ENCODE data around the gene ELFN2.

ELFN2 gene

GRCh38 chr22:37369483-37369882, 57.8 kb downstream of the ELFN2 start:
- no peak for DNase-seq
- peaks cover 0 to 53% (median 21%) of the 10 kb centered on the region in 4 experiments for H3K4me1 ChIP-seq (ENCODE audit: control extremely low read depth in 1 of 4, control insufficient read depth in 4 of 4, insufficient read depth in 4 of 4, low read length in 3 of 4)
- no peaks in the 10 kb centered on the region for H3K9me3 ChIP-seq (ENCODE audit: control extremely low read depth in 1 of 5, control insufficient read depth in 4 of 5, insufficient read depth in 2 of 5, low read depth in 1 of 5, low read length in 4 of 5)
- ChIA-PET POLR2A (no interaction called here), CTCF (no interaction called here)
- no peak overlapping the region for H3K4me3 ChIP-seq (ENCODE audit: control insufficient read depth in 1 of 7, extremely low read depth in 1 of 7, insufficient read depth in 4 of 7, low read depth in 2 of 7, low read length in 6 of 7)
- no peaks in the 10 kb centered on the region for H3K36me3 ChIP-seq (ENCODE audit: control insufficient read depth in 4 of 4, insufficient read depth in 4 of 4, low read length in 3 of 4)
- no peaks in the 10 kb centered on the region for H3K27me3 ChIP-seq (replicated peaks in 2 of 5; ENCODE audit: control insufficient read depth in 4 of 5, insufficient read depth in 5 of 5, low read length in 4 of 5)
- 85% methylated on average over 10 of the region's 10 CpGs for WGBS (ENCODE audit: insufficient coverage)
- H3K27ac ChIP-seq (ENCODE audit: insufficient read depth in 1 of 2, low read depth in 1 of 2, low read length in 2 of 2, poor library complexity in 1 of 2, severe bottlenecking in 2 of 2): no peak overlapping the region

GRCh38 chr22:37368058-37368457, 59.2 kb downstream of the ELFN2 start:
- 83% methylated on average over 2 of the region's 4 CpGs for WGBS (ENCODE audit: insufficient coverage)
- Histone ChIP-seq H3K4me3 (ENCODE audit: control insufficient read depth in 1 of 7, extremely low read depth in 1 of 7, insufficient read depth in 4 of 7, low read depth in 2 of 7, low read length in 6 of 7) (no peak overlapping the region), H3K36me3 (ENCODE audit: control insufficient read depth in 4 of 4, insufficient read depth in 4 of 4, low read length in 3 of 4) (no peaks in the 10 kb centered on the region), H3K27ac (ENCODE audit: insufficient read depth in 1 of 2, low read depth in 1 of 2, low read length in 2 of 2, poor library complexity in 1 of 2, severe bottlenecking in 2 of 2) (no peak overlapping the region), H3K4me1 (ENCODE audit: control extremely low read depth in 1 of 4, control insufficient read depth in 4 of 4, insufficient read depth in 4 of 4, low read length in 3 of 4) (peaks cover 0 to 51% (median 18%) of the 10 kb centered on the region in 4 experiments), H3K27me3 (replicated peaks in 2 of 5; ENCODE audit: control insufficient read depth in 4 of 5, insufficient read depth in 5 of 5, low read length in 4 of 5) (no peaks in the 10 kb centered on the region), H3K9me3 (ENCODE audit: control extremely low read depth in 1 of 5, control insufficient read depth in 4 of 5, insufficient read depth in 2 of 5, low read depth in 1 of 5, low read length in 4 of 5) (no peaks in the 10 kb centered on the region)
- CTCF ChIA-PET: interaction anchor here (1.5 kb wide), 1 partner anchor 8 kb away, joined by 3 read pairs; no protein-coding TSS in a partner anchor
- POLR2A ChIA-PET: no interaction called here
- DNase-seq: no peak

GRCh38 chr22:37366601-37367000, 60.7 kb downstream of the ELFN2 start:
- Histone ChIP-seq H3K27me3 (replicated peaks in 2 of 5; ENCODE audit: control insufficient read depth in 4 of 5, insufficient read depth in 5 of 5, low read length in 4 of 5) (no peaks in the 10 kb centered on the region), H3K4me1 (ENCODE audit: control extremely low read depth in 1 of 4, control insufficient read depth in 4 of 4, insufficient read depth in 4 of 4, low read length in 3 of 4) (peaks cover 0 to 57% (median 15%) of the 10 kb centered on the region in 4 experiments), H3K9me3 (ENCODE audit: control extremely low read depth in 1 of 5, control insufficient read depth in 4 of 5, insufficient read depth in 2 of 5, low read depth in 1 of 5, low read length in 4 of 5) (no peaks in the 10 kb centered on the region), H3K4me3 (ENCODE audit: control insufficient read depth in 1 of 7, extremely low read depth in 1 of 7, insufficient read depth in 4 of 7, low read depth in 2 of 7, low read length in 6 of 7) (no peak overlapping the region), H3K27ac (ENCODE audit: insufficient read depth in 1 of 2, low read depth in 1 of 2, low read length in 2 of 2, poor library complexity in 1 of 2, severe bottlenecking in 2 of 2) (no peak overlapping the region), H3K36me3 (ENCODE audit: control insufficient read depth in 4 of 4, insufficient read depth in 4 of 4, low read length in 3 of 4) (no peaks in the 10 kb centered on the region)
- POLR2A ChIA-PET: no interaction called here
- DNase-seq: no peak
- 92% methylated on average over 8 of the region's 8 CpGs for WGBS (ENCODE audit: insufficient coverage)
- CTCF ChIA-PET: interaction anchor here (0.7 kb wide), 1 partner anchor 63 kb away, joined by 3 read pairs; no protein-coding TSS in a partner anchor

DNA sequence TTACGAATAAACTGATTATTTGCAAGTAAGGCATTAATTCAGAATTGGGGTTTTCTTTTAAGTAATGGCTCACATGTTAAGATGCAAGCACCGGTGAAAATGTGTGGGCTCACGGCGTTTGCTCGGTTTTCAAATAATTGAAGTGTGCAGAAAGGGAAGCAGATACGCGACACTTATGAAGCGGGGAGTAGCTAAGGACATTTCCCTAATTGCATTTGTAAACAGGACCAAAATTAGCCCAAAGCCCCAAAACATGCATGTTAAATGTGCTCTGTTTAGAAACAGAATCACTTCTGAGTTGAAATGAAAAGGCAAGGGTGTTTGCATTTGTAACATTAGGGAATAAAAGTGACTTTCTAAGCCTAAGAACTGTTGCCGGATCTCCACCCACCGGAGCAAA, 61.3 kb downstream of the ELFN2 start:
- no peaks in the 10 kb centered on the region for H3K36me3 ChIP-seq (ENCODE audit: control insufficient read depth in 4 of 4, insufficient read depth in 4 of 4, low read length in 3 of 4)
- no peaks in the 10 kb centered on the region for H3K9me3 ChIP-seq (ENCODE audit: control extremely low read depth in 1 of 5, control insufficient read depth in 4 of 5, insufficient read depth in 2 of 5, low read depth in 1 of 5, low read length in 4 of 5)
- no peak for DNase-seq
- H3K4me3 ChIP-seq (ENCODE audit: control insufficient read depth in 1 of 7, extremely low read depth in 1 of 7, insufficient read depth in 4 of 7, low read depth in 2 of 7, low read length in 6 of 7): no peak overlapping the region
- no peaks in the 10 kb centered on the region for H3K27me3 ChIP-seq (replicated peaks in 2 of 5; ENCODE audit: control insufficient read depth in 4 of 5, insufficient read depth in 5 of 5, low read length in 4 of 5)
- H3K27ac ChIP-seq (ENCODE audit: insufficient read depth in 1 of 2, low read depth in 1 of 2, low read length in 2 of 2, poor library complexity in 1 of 2, severe bottlenecking in 2 of 2): no peak overlapping the region
- peaks cover 0 to 63% (median 17%) of the 10 kb centered on the region in 4 experiments for H3K4me1 ChIP-seq (ENCODE audit: control extremely low read depth in 1 of 4, control insufficient read depth in 4 of 4, insufficient read depth in 4 of 4, low read length in 3 of 4)
- POLR2A ChIA-PET: no interaction called here
- whole genome bisulfite sequencing (ENCODE audit: insufficient coverage): 67% methylated on average over 4 of the region's 10 CpGs
- CTCF ChIA-PET: interaction anchor here (0.7 kb wide), 1 partner anchor 64 kb away, joined by 3 read pairs; no protein-coding TSS in a partner anchor

DNA sequence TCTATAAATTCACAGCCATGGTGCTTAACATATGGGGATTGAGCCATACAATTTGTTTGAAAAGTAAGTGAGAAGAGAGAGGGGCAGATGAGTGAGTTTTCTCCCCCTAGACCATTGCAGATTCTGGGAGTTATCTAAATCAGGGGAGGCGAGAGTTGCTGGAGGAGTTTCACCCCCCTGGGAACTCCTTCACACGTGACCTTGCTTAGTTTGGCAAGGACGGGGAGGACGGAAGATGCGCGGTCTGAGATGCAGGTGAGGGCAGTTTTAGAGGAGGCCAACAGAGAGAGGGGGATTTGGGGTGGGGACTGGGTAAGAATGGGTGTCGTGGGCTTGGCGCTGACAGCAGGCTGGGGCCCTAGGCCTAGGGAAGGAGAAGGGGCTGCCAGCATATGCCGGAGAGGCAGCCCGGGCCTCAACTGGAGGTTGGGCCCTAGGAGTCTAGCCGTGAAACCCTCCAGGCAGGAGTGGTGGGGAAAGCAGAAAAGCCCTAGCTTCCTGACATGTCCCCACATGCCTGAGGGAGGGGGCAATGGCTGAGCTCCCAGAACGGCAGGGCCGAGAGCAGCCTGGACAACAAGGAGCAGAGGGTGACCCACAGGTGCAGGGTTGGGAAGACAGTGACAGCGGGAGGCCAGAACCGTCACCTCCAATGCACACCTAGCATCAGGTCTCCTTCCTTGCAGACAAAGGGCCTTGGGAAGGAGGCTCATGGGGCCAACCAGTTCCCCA, 63.9 kb downstream of the ELFN2 start:
- Histone ChIP-seq H3K27me3 (replicated peaks in 2 of 5; ENCODE audit: control insufficient read depth in 4 of 5, insufficient read depth in 5 of 5, low read length in 4 of 5) (no peaks in the 10 kb centered on the region), H3K27ac (ENCODE audit: insufficient read depth in 1 of 2, low read depth in 1 of 2, low read length in 2 of 2, poor library complexity in 1 of 2, severe bottlenecking in 2 of 2) (no peak overlapping the region), H3K9me3 (ENCODE audit: control extremely low read depth in 1 of 5, control insufficient read depth in 4 of 5, insufficient read depth in 2 of 5, low read depth in 1 of 5, low read length in 4 of 5) (no peaks in the 10 kb centered on the region), H3K36me3 (ENCODE audit: control insufficient read depth in 4 of 4, insufficient read depth in 4 of 4, low read length in 3 of 4) (no peaks in the 10 kb centered on the region), H3K4me1 (ENCODE audit: control extremely low read depth in 1 of 4, control insufficient read depth in 4 of 4, insufficient read depth in 4 of 4, low read length in 3 of 4) (peaks cover 0 to 58% (median 10%) of the 10 kb centered on the region in 4 experiments), H3K4me3 (ENCODE audit: control insufficient read depth in 1 of 7, extremely low read depth in 1 of 7, insufficient read depth in 4 of 7, low read depth in 2 of 7, low read length in 6 of 7) (no peak overlapping the region)
- 96% methylated on average over 15 of the region's 15 CpGs for WGBS (ENCODE audit: insufficient coverage)
- DNase-seq: no peak
- ChIA-PET CTCF (no interaction called here), POLR2A (no interaction called here)

- Histone ChIP-seq H3K4me3 (ENCODE audit: control insufficient read depth in 1 of 7, extremely low read depth in 1 of 7, insufficient read depth in 4 of 7, low read depth in 2 of 7, low read length in 6 of 7) (no peak overlapping the region), H3K4me1 (ENCODE audit: control extremely low read depth in 1 of 4, control insufficient read depth in 4 of 4, insufficient read depth in 4 of 4, low read length in 3 of 4) (peaks cover 0 to 50% (median 7%) of the 10 kb centered on the region in 4 experiments), H3K9me3 (ENCODE audit: control extremely low read depth in 1 of 5, control insufficient read depth in 4 of 5, insufficient read depth in 2 of 5, low read depth in 1 of 5, low read length in 4 of 5) (no peaks in the 10 kb centered on the region), H3K27ac (ENCODE audit: insufficient read depth in 1 of 2, low read depth in 1 of 2, low read length in 2 of 2, poor library complexity in 1 of 2, severe bottlenecking in 2 of 2) (no peak overlapping the region), H3K36me3 (ENCODE audit: control insufficient read depth in 4 of 4, insufficient read depth in 4 of 4, low read length in 3 of 4) (no peaks in the 10 kb centered on the region), H3K27me3 (replicated peaks in 2 of 5; ENCODE audit: control insufficient read depth in 4 of 5, insufficient read depth in 5 of 5, low read length in 4 of 5) (no peaks in the 10 kb centered on the region)
- POLR2A ChIA-PET: no interaction called here
- no peak for DNase-seq
- CTCF ChIA-PET: interaction anchor here (0.7 kb wide), 1 partner anchor 102 kb away, joined by 3 read pairs; no protein-coding TSS in a partner anchor
- WGBS (ENCODE audit: insufficient coverage): 97% methylated on average over 3 of the region's 3 CpGs
Observed at GRCh38 chr22:37362621-37363020, 64.7 kb downstream of the ELFN2 start.

DNA sequence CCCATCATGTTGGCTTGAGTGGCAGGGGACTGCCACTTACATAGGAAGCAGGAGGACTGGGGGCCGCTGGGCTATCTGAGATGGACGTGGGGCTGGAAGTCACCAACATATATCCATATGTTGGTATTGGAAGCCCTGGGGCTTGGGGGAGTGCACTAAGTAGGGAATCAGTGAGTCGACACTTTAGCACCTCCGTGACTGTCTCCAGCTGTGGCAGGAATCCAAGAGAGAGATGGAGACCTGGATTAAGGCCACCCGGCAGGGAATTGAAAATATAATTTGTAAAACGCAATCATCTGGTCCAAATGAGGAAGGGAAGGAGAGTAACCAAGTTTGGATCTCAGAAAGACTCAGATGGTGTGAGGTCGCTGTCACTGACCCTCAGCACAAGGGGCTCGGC, 68.4 kb downstream of the ELFN2 start:
- H3K27me3 ChIP-seq (replicated peaks in 2 of 5; ENCODE audit: control insufficient read depth in 4 of 5, insufficient read depth in 5 of 5, low read length in 4 of 5): no peaks in the 10 kb centered on the region
- peaks cover 0 to 26% (median 4%) of the 10 kb centered on the region in 4 experiments for H3K4me1 ChIP-seq (ENCODE audit: control extremely low read depth in 1 of 4, control insufficient read depth in 4 of 4, insufficient read depth in 4 of 4, low read length in 3 of 4)
- no peak overlapping the region for H3K4me3 ChIP-seq (ENCODE audit: control insufficient read depth in 1 of 7, extremely low read depth in 1 of 7, insufficient read depth in 4 of 7, low read depth in 2 of 7, low read length in 6 of 7)
- WGBS (ENCODE audit: insufficient coverage): 80% methylated on average over 7 of the region's 8 CpGs
- DNase-seq: no peak
- ChIA-PET POLR2A (no interaction called here), CTCF (interaction anchor here (1.2 kb wide), 1 partner anchor 9 kb away, joined by 3 read pairs; no protein-coding TSS in a partner anchor)
- H3K36me3 ChIP-seq (ENCODE audit: control insufficient read depth in 4 of 4, insufficient read depth in 4 of 4, low read length in 3 of 4): no peaks in the 10 kb centered on the region
- H3K9me3 ChIP-seq (ENCODE audit: control extremely low read depth in 1 of 5, control insufficient read depth in 4 of 5, insufficient read depth in 2 of 5, low read depth in 1 of 5, low read length in 4 of 5): no peaks in the 10 kb centered on the region
- H3K27ac ChIP-seq (ENCODE audit: insufficient read depth in 1 of 2, low read depth in 1 of 2, low read length in 2 of 2, poor library complexity in 1 of 2, severe bottlenecking in 2 of 2): no peak overlapping the region

Measured in common myeloid progenitor, CD34-positive (primary cell).